AG04450 (cell line): ENCODE results near the gene TCL1B. TPM values are rescaled to one million over a fixed set of nuclear protein-coding genes. Genes with fewer than 3 reads are reported as not detected.

Experiments
- CTCF ChIA-PET: fragments of 300-600, 350-600 bp; formaldehyde crosslinking; extraction: SDS; loops from one replicate; lab custom pipeline; 2022; ENCODE audit warnings: antibody characterized with exemption, inconsistent platforms; lab: Charles Lee
- POLR2A ChIA-PET: fragments of 350-600 bp; formaldehyde crosslinking; extraction: SDS; loops from one replicate; lab custom pipeline; 2021; ENCODE audit warnings: antibody characterized with exemption, inconsistent platforms; lab: Yijun Ruan, JAX
- DNase-seq: peaks from one replicate; pipeline ENCODE4 v3.0.0-alpha.2; 2011; ENCODE audit warnings: low read depth, low spot score
- H3K27ac ChIP-seq: one replicate; pipeline ENCODE4 v1.5.1; 2012; ENCODE audit warnings: low read depth, low read length, control low read depth
- H3K27me3 ChIP-seq: one replicate; pipeline ENCODE4 v1.6.0; 2012; ENCODE audit warnings: low read length; ENCODE audit not compliant: control insufficient read depth, insufficient read depth
- H3K4me3 ChIP-seq: 2 replicates; pipeline ENCODE4 v1.5.1; 2011; ENCODE audit warnings: mild to moderate bottlenecking, low read depth, low read length, control low read depth
- H3K9me3 ChIP-seq: 2 replicates; pipeline ENCODE4 v1.5.1; 2012; ENCODE audit warnings: low read length; ENCODE audit not compliant: control insufficient read depth, insufficient read depth
- polyA plus RNA-seq: library from polyadenylated mRNA; depleted of rRNA; stranded (reverse); fragments of >200 nt; gene quantifications from 2 replicates; pipeline ENCODE4 v1.2.3, GENCODE V29; 2011
- TF ChIP-seq, protein P1 (sequence below): IDR thresholded peaks from 2 replicates; pipeline ENCODE4 v1.5.1; 2011; ENCODE audit warnings: low read depth, low read length, control low read depth, inconsistent platforms

The TCL1B gene
- polyA plus RNA-seq, 1 experiment, result not detected

DNA sequence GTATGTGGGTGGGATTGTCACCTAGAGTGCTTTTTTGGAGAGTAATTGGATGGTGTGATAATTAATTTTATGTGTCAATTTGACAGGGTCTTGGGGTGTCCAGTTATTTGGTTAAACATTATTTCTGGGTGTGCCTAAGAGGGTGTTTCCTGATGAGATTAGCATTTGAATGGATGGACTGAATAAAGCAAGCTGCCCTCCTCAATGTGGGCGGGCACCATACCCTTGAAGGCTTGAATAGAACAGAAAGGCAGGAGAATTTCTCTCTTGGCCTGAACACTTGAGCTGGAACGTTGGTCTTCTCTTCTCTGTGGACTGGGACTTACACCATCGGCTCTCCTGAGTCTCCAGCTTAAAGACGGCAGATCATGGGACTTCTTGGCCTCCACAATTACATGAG, 28.8 kb upstream of the TCL1B start:
- H3K27ac ChIP-seq, result no peak overlapping the region
- ChIA-PET POLR2A (no interaction called here), CTCF (no interaction called here)
- DNase-seq, result no peak
- TF ChIP-seq, protein P1, sequence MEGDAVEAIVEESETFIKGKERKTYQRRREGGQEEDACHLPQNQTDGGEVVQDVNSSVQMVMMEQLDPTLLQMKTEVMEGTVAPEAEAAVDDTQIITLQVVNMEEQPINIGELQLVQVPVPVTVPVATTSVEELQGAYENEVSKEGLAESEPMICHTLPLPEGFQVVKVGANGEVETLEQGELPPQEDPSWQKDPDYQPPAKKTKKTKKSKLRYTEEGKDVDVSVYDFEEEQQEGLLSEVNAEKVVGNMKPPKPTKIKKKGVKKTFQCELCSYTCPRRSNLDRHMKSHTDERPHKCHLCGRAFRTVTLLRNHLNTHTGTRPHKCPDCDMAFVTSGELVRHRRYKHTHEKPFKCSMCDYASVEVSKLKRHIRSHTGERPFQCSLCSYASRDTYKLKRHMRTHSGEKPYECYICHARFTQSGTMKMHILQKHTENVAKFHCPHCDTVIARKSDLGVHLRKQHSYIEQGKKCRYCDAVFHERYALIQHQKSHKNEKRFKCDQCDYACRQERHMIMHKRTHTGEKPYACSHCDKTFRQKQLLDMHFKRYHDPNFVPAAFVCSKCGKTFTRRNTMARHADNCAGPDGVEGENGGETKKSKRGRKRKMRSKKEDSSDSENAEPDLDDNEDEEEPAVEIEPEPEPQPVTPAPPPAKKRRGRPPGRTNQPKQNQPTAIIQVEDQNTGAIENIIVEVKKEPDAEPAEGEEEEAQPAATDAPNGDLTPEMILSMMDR, result no peak
- H3K27me3 ChIP-seq, result peaks cover 2% of the 10 kb centered on the region
- no peaks in the 10 kb centered on the region; the same call in 1 of the 2 replicates for H3K9me3 ChIP-seq
- no peak overlapping the region for H3K4me3 ChIP-seq

DNA sequence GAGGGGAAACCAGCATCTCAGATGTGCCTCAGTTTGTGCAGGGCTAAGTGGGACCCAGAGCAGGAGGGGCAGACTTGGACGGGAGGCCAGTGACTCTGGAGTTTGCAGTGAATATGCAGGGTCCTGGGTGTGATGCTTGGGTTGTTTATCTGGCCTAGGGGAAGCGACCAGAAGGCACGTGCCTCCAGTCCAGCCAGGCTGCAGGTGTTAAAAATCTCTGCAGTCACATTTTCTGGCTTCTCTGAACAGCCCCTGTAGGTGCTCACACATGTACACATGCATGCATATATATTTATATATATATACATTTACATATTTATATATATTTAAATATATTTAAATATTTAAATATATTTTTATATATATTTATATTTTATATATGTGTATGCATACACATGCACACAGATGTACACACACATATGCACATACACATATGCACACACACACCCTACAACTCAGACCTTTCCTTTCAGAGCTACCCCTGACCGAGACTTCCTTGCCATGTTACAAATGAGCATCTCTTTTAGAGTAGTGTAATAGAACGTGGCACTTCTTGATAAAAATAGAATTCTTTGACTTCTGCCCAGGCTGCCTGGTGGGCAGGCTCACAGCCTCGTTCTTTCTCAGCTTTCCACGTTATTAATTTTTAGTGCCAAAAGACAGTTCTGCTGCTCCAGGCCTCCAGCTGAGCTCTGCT, 26.8 kb upstream of the TCL1B start:
- no peaks in the 10 kb centered on the region; the same call in 1 of the 2 replicates for H3K9me3 ChIP-seq
- no peak overlapping the region for H3K27ac ChIP-seq
- ChIA-PET CTCF (no interaction called here), POLR2A (no interaction called here)
- DNase-seq, result no peak
- peaks cover 2% of the 10 kb centered on the region for H3K27me3 ChIP-seq
- TF ChIP-seq, protein P1, result no peak
- H3K4me3 ChIP-seq, result no peak overlapping the region

DNA sequence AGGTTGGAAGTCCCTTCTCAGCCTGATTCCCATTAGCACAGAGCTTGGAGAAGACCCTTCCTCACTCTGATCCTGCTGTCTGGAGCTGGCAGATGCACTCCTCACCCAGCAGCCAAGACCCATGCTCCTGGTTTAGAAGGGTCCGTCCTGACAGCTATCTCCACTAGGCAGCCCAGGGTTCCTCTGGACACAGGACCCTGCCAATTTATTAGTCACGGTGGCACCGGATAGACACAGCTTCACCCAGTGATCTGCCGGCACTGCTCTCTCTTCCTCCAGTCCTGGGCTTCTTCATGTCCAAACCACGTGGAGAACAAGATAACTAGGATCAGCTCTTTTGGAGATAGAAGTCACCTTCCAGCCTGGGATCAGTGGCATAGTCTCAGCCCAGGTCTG, 26.2 kb upstream of the TCL1B start:
- no peak for DNase-seq
- TF ChIP-seq, protein P1, result no peak
- Histone ChIP-seq H3K9me3 (no peaks in the 10 kb centered on the region; the same call in 1 of the 2 replicates), H3K4me3 (no peak overlapping the region), H3K27ac (no peak overlapping the region), H3K27me3 (peaks cover 2% of the 10 kb centered on the region)
- POLR2A ChIA-PET, result no interaction called here
- CTCF ChIA-PET, result no interaction called here

DNA sequence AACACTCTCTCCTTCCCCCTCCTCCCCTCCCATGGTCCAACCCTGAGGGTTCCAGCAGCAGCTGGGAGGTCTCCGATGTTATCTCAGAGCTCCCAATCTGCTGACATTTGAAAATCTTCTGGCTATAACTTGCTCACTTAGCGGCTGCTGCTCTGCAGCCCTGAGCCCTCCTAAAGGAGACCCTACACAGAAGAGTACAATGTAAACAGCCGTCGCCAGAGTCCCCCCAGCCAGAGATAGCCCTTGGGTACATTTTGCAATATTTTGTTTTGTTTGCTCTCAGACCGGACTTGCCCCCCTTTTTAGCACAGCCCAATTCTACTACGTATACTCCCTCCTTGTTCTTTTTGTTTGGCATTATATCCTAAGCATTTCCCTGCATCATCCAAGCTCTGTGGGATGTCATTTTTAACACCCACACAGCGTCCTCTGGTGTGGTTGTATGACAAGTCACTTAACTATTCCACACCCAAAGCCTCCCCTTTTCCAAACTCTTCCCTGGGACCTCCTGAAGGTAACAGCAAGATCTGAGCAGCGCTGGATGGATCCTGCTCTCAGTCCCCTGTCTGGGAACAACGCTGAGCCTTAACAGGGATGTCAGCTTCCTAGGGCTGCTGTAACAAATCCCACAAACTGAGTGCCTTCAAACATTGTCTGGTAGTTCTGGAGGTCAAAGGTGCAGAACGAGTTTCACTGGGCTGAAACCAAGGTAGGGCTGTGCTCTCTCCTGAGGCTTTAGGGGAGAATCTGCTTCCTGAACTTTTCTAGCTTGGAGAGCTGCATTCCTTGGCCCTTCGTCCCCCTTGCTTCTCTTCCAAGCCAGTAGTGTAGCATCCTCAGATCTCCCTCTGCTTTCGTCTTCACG, 25.3 kb upstream of the TCL1B start:
- H3K27me3 ChIP-seq, result peaks cover 2% of the 10 kb centered on the region
- TF ChIP-seq, protein P1, result no peak
- H3K27ac ChIP-seq, result no peak overlapping the region
- DNase-seq, result no peak
- H3K9me3 ChIP-seq, result no peaks in the 10 kb centered on the region
- ChIA-PET POLR2A (no interaction called here), CTCF (no interaction called here)
- H3K4me3 ChIP-seq, result no peak overlapping the region
